Ectodermal cell (in vitro differentiated cells): Measurements from ENCODE around the gene ITPR2.

ENCODE experiments used
- H3K27ac ChIP-seq: 2 replicates; pipeline ENCODE4 v1.7.0; 2013; ENCODE audit warnings: mild to moderate bottlenecking, low read depth, low read length; ENCODE audit not compliant: insufficient read depth, poor library complexity, severe bottlenecking
- H3K27me3 ChIP-seq: 2 replicates; pipeline ENCODE4 v1.7.0; 2013; ENCODE audit warnings: mild to moderate bottlenecking, low read length; ENCODE audit not compliant: insufficient read depth, control insufficient read depth, poor library complexity, severe bottlenecking
- H3K36me3 ChIP-seq: one replicate; pipeline ENCODE4 v1.7.0; 2013; ENCODE audit warnings: low read length; ENCODE audit not compliant: control insufficient read depth, insufficient read depth
- H3K4me1 ChIP-seq: one replicate; pipeline ENCODE4 v1.7.0; 2013; ENCODE audit warnings: low read length; ENCODE audit not compliant: control insufficient read depth, insufficient read depth
- H3K4me3 ChIP-seq: 2 replicates; pipeline ENCODE4 v1.7.0; 2013; ENCODE audit warnings: low read depth, low read length, control low read depth; ENCODE audit not compliant: insufficient read depth
- H3K9me3 ChIP-seq: 2 replicates; pipeline ENCODE4 v1.7.0; 2013; ENCODE audit warnings: mild to moderate bottlenecking, low read length, moderate library complexity; ENCODE audit not compliant: control insufficient read depth
- WGBS, 2 experiments: methylation state at CpG; one replicate each; pipeline ENCODE4 v1.1.7; 2013; ENCODE audit warnings: missing lambda C conversion rate in 2 of 2; 5-methylcytosine and 5-hydroxymethylcytosine counted together

Gene ITPR2

DNA sequence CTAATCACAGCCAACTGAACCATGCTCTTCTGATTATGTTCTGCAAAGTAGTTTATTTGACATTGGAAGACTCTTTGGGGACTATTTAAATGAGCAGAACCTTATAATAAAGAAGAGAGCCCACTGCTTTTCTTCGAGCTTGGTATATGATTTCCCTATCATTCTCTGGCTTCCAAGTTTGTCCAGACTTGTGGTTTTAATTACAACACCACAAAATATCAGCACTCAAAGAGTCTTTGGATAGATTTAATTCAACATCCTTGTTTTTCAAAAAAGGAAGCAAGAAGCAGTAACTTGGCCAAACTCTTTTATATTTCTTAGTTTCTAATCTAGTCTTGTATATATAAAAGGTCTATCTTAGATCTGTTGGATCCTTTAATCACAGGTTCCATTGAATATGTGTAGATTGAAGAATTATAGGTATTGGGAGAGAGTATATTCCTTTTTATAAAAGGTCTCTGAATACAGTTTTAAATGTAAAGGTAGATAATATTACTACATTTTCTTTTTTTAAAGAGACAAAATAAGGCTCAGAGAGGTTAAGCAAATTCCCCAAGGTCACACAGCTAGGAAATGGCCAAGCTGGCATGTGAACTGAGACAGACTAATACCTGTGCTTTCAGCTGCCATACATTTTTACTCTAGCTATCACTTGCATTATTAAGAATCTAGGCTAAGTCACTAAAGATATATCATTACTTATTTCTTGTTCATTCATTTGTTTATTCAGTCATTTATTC, 464.8 kb downstream of the ITPR2 start:
- Histone ChIP-seq H3K27ac (no peak overlapping the region), H3K27me3 (no peaks in the 10 kb centered on the region), H3K4me1 (no peaks in the 10 kb centered on the region), H3K9me3 (no peaks in the 10 kb centered on the region), H3K36me3 (no peaks in the 10 kb centered on the region), H3K4me3 (no peak overlapping the region)
- WGBS, 2 experiments: 91 to 93% methylated on average over 1 of the region's 1 CpG

- Histone ChIP-seq H3K4me3 (no peak overlapping the region), H3K4me1 (no peaks in the 10 kb centered on the region), H3K36me3 (no peaks in the 10 kb centered on the region), H3K27ac (no peak overlapping the region), H3K27me3 (no peaks in the 10 kb centered on the region), H3K9me3 (no peaks in the 10 kb centered on the region)
- WGBS, 2 experiments: 77 to 89% methylated on average over 1 of the region's 1 CpG
Observed at GRCh38 chr12:26361964-26362363, 471.0 kb downstream of the ITPR2 start.

GRCh38 chr12:26360062-26360461, 472.9 kb downstream of the ITPR2 start:
- H3K27ac ChIP-seq: no peak overlapping the region
- H3K36me3 ChIP-seq: no peaks in the 10 kb centered on the region
- no peak overlapping the region for H3K4me3 ChIP-seq
- H3K4me1 ChIP-seq: no peaks in the 10 kb centered on the region
- H3K9me3 ChIP-seq: no peaks in the 10 kb centered on the region
- H3K27me3 ChIP-seq: no peaks in the 10 kb centered on the region
- 92 to 93% methylated on average over 10 of the region's 10 CpGs for WGBS, 2 experiments

- no peak overlapping the region for H3K27ac ChIP-seq
- H3K4me1 ChIP-seq: no peaks in the 10 kb centered on the region
- no peaks in the 10 kb centered on the region for H3K36me3 ChIP-seq
- H3K9me3 ChIP-seq: no peaks in the 10 kb centered on the region
- H3K27me3 ChIP-seq: no peaks in the 10 kb centered on the region
- H3K4me3 ChIP-seq: no peak overlapping the region
- WGBS, 2 experiments: 89 to 96% methylated on average over 5 of the region's 5 CpGs
Observed at GRCh38 chr12:26359576-26359975, 473.4 kb downstream of the ITPR2 start.

- no peaks in the 10 kb centered on the region for H3K9me3 ChIP-seq
- no peak overlapping the region for H3K4me3 ChIP-seq
- H3K27ac ChIP-seq: no peak overlapping the region
- H3K36me3 ChIP-seq: no peaks in the 10 kb centered on the region
- no peaks in the 10 kb centered on the region for H3K4me1 ChIP-seq
- no peaks in the 10 kb centered on the region for H3K27me3 ChIP-seq
Observed at GRCh38 chr12:26358651-26359050, 474.3 kb downstream of the ITPR2 start.

GRCh38 chr12:26347300-26347699, 485.7 kb downstream of the ITPR2 start:
- WGBS, 2 experiments: 96 to 100% methylated on average over 1 of the region's 1 CpG
- Histone ChIP-seq H3K36me3 (no peaks in the 10 kb centered on the region), H3K4me3 (no peak overlapping the region), H3K27ac (no peak overlapping the region), H3K4me1 (no peaks in the 10 kb centered on the region), H3K9me3 (no peaks in the 10 kb centered on the region), H3K27me3 (no peaks in the 10 kb centered on the region)

GRCh38 chr12:26346736-26347135, 486.3 kb downstream of the ITPR2 start:
- WGBS, 2 experiments: 91 to 97% methylated on average over 3 of the region's 3 CpGs
- Histone ChIP-seq H3K9me3 (no peaks in the 10 kb centered on the region), H3K27me3 (no peaks in the 10 kb centered on the region), H3K36me3 (no peaks in the 10 kb centered on the region), H3K4me1 (peaks cover 5% of the 10 kb centered on the region), H3K27ac (no peak overlapping the region), H3K4me3 (no peak overlapping the region)

DNA sequence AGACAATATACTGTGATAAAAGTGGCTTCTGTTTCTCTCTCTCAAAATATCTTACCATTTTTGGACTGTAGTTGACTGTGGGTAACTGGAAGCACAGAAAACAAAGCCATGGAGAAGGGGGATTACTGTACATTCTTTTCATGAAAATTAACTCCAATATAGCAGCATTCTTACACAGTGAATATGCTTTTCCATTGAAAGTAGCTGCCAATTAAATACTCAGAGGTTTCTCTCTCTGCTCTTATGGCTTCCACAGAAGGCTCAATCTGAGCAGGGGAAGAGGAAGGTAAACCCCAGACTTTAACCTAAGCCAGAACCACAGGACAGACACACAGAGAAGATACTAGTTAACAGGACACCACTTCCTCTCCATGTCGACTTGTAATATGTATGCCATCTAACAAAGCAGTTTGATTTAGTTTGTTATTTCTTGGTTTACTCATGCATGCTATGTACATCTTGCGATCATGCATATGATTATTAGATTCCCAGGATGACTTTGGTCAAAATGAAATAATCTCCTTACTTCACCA, 487.5 kb downstream of the ITPR2 start:
- Histone ChIP-seq H3K9me3 (no peaks in the 10 kb centered on the region), H3K4me3 (no peak overlapping the region), H3K27me3 (no peaks in the 10 kb centered on the region), H3K27ac (no peak overlapping the region), H3K36me3 (no peaks in the 10 kb centered on the region), H3K4me1 (peaks cover 11% of the 10 kb centered on the region)
- WGBS, 2 experiments: 94% methylated on average over 2 of the region's 2 CpGs

DNA sequence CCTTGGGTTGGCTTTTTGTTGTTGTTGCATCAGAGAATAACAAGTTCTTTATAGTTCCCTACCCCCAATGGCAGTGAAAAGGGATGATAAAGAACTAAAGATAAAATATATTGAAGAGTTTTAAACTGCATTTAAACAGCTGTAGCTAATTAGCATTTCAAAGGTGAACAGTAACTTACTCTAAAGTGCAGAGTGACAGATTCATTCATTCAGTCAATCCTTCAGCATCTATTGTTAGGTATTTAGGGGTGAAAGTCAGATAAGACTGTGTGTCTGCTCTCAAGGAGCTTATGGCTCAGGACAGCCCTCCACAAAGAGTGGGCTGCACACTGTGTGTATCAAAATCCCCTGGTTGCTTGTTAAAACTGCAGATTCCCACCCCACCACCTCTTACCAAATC, 491.5 kb downstream of the ITPR2 start:
- Histone ChIP-seq H3K36me3 (no peaks in the 10 kb centered on the region), H3K4me3 (no peak overlapping the region), H3K9me3 (no peaks in the 10 kb centered on the region), H3K4me1 (peaks cover 14% of the 10 kb centered on the region), H3K27ac (no peak overlapping the region), H3K27me3 (no peaks in the 10 kb centered on the region)

- H3K27me3 ChIP-seq: no peaks in the 10 kb centered on the region
- H3K4me1 ChIP-seq: peaks cover 14% of the 10 kb centered on the region
- no peaks in the 10 kb centered on the region for H3K9me3 ChIP-seq
- no peaks in the 10 kb centered on the region for H3K36me3 ChIP-seq
- no peak overlapping the region for H3K27ac ChIP-seq
- 75% methylated on average over 1 of the region's 1 CpG; no CpG with 5 or more reads in 1 of the 2 experiments for WGBS, 2 experiments
- no peak overlapping the region for H3K4me3 ChIP-seq
Observed at GRCh38 chr12:26340649-26341048, 492.3 kb downstream of the ITPR2 start.
